Thymus (tissue), 11 donors: ENCODE data around the gene USP2. TPM values are rescaled to one million over a fixed set of nuclear protein-coding genes. Genes with fewer than 3 reads are reported as not detected.

ENCODE experiments used
- DNase-seq, 9 donors: peaks; one replicate each; pipeline ENCODE4 v3.0.0-alpha.2; 2013; ENCODE audit warnings: low spot score in 9 of 9, low read depth in 6 of 9, missing footprints in 1 of 9
- H3K27ac ChIP-seq, 2 donors: one replicate each; pipeline ENCODE4 v1.5.1; 2013; ENCODE audit warnings: control low read depth in 1 of 2, low read depth in 1 of 2, low read length in 1 of 2, mild to moderate bottlenecking in 1 of 2, moderate library complexity in 1 of 2
- H3K27me3 ChIP-seq, 2 donors: one replicate each; pipeline ENCODE4 v1.5.1; 2013; ENCODE audit warnings: low read length in 1 of 2; ENCODE audit not compliant: control insufficient read depth in 2 of 2, insufficient read depth in 1 of 2
- H3K36me3 ChIP-seq, 2 donors: one replicate each; pipeline ENCODE4 v1.5.1; 2013; ENCODE audit warnings: low read length in 1 of 2, mild to moderate bottlenecking in 1 of 2, moderate library complexity in 1 of 2; ENCODE audit not compliant: control insufficient read depth in 2 of 2, insufficient read depth in 2 of 2
- H3K4me1 ChIP-seq, 2 donors: one replicate each; pipeline ENCODE4 v1.5.1; 2013; ENCODE audit warnings: low read length in 2 of 2; ENCODE audit not compliant: control insufficient read depth in 2 of 2, insufficient read depth in 2 of 2
- H3K4me3 ChIP-seq, 2 donors: one replicate each; pipeline ENCODE4 v1.5.1; 2013; ENCODE audit warnings: low read length in 2 of 2, control low read depth in 1 of 2, mild to moderate bottlenecking in 1 of 2
- H3K9me3 ChIP-seq, 2 donors: one replicate each; pipeline ENCODE4 v1.5.1; 2013; ENCODE audit warnings: low read length in 1 of 2, mild to moderate bottlenecking in 1 of 2; ENCODE audit not compliant: control insufficient read depth in 2 of 2, insufficient read depth in 1 of 2
- WGBS: extraction: QIAGEN DNeasy Blood & Tissue Kit; methylation state at CpG from one replicate; pipeline ENCODE4 v1.1.7; 2013; 5-methylcytosine and 5-hydroxymethylcytosine counted together
- polyA plus RNA-seq: library from polyadenylated mRNA; stranded (reverse); fragments of 200-250 nt; gene quantifications from one replicate; pipeline ENCODE4 v1.2.3, GENCODE V29; 2013
- total RNA-seq: library from RNA; stranded (reverse); fragments of 120-200 nt; gene quantifications from one replicate; pipeline ENCODE4 v1.2.4, GENCODE V29; 2013
- donor health status: healthy.

Gene USP2
- total and polyA plus RNA-seq, 2 donors, result 0.19 to 1.2 TPM

- H3K27me3 ChIP-seq, result peaks cover under 1 to 40% of the 10 kb centered on the region in 2 donors
- 93% methylated on average over 8 of the region's 8 CpGs for WGBS
- H3K36me3 ChIP-seq, result no peaks in the 10 kb centered on the region
- peaks cover 0 to 8% of the 10 kb centered on the region in 2 donors for H3K4me1 ChIP-seq
- DNase-seq, result no peak
- H3K4me3 ChIP-seq, result no peak overlapping the region
- no peak overlapping the region for H3K27ac ChIP-seq
- H3K9me3 ChIP-seq, result no peaks in the 10 kb centered on the region
Measured at GRCh38 chr11:119370486-119371046, 10.9 kb downstream of the USP2 start.

- Histone ChIP-seq H3K9me3 (no peaks in the 10 kb centered on the region), H3K4me3 (no peak overlapping the region), H3K4me1 (peaks cover 0 to 10% of the 10 kb centered on the region in 2 donors), H3K27ac (no peak overlapping the region), H3K27me3 (peaks cover 13 to 52% of the 10 kb centered on the region in 2 donors), H3K36me3 (no peaks in the 10 kb centered on the region)
- DNase-seq, result no peak
- WGBS, result 95% methylated on average over 13 of the region's 13 CpGs
Measured at GRCh38 chr11:119369132-119369925, 12.2 kb downstream of the USP2 start.

DNA sequence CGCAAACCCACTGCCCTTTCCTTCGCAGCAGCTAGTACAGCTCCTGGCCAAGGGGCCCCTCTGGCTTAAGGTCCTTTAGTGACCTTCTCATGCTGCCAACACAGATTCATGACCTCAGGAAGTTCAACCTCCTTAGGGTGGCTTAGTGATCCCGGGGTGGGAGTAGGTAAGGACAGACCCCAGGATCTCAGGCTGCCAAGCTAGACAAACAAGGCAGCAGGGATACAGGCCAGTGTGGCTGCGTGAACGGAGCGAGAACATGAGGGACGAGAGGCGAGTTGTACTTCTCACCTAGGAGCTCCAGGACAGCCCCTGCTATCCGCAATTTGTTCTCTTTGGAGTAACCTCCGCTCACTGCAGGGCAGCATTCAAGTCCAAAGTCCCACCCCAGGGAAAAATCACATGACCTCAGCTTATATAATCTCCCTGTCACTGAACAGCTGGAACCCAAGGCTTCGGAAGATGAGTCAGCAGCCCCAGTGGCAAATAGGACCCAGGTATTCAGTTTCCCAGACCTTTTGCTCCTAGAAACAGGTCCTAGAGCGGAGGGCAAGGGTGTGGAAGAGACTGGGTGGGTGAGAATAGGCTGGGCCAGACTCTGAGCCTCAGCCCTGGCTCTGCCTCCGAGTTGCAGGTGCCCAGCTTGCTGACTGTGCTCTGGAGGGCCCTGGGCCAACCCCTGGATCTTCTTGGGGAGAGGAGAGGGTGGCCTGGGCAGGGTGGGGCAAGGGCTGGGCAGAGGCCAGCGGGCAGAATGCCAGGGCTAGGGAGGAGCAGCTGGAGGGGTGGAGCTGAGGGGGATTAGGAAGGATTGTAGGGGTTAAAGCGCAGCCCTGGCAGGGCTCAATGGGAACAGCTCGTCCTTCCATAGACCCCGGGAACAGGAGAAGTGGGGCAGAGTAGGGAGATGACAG lies 13.1 kb downstream of the USP2 start:
- H3K4me3 ChIP-seq, result no peak overlapping the region
- no peaks in the 10 kb centered on the region for H3K9me3 ChIP-seq
- H3K27me3 ChIP-seq, result peaks cover 21 to 61% of the 10 kb centered on the region in 2 donors
- DNase-seq, result no peak
- peaks cover 0 to 14% of the 10 kb centered on the region in 2 donors for H3K4me1 ChIP-seq
- no peaks in the 10 kb centered on the region for H3K36me3 ChIP-seq
- H3K27ac ChIP-seq, result no peak overlapping the region
- 84% methylated on average over 17 of the region's 17 CpGs for WGBS

DNA sequence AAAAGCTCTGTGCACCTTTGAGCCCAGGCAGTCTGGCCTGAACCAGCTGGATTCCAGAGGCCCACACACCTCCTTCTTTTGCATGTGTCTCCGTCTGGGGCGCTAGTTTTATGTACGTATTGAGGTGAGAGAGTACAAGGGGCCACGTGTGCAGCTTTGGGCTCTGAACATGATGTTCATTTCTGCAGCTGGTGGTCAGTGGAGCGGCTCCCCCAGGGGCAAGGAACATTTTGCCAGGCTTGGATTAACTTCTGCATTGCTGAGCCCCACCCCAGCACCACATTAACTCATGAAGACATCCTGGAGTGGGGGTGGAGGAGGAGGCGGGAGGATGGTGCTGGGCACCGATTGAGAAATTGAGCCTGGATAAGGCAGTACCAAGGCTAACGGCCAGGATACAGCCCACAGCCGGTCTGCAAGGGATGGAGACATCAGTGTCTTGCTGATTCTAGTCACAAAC lies 13.8 kb downstream of the USP2 start:
- Histone ChIP-seq H3K27ac (no peak overlapping the region), H3K4me1 (peaks cover 0 to 13% of the 10 kb centered on the region in 2 donors), H3K9me3 (no peaks in the 10 kb centered on the region), H3K27me3 (peaks cover 28 to 68% of the 10 kb centered on the region in 2 donors), H3K4me3 (no peak overlapping the region), H3K36me3 (no peaks in the 10 kb centered on the region)
- 96% methylated on average over 9 of the region's 9 CpGs for WGBS
- DNase-seq, result no peak

DNA sequence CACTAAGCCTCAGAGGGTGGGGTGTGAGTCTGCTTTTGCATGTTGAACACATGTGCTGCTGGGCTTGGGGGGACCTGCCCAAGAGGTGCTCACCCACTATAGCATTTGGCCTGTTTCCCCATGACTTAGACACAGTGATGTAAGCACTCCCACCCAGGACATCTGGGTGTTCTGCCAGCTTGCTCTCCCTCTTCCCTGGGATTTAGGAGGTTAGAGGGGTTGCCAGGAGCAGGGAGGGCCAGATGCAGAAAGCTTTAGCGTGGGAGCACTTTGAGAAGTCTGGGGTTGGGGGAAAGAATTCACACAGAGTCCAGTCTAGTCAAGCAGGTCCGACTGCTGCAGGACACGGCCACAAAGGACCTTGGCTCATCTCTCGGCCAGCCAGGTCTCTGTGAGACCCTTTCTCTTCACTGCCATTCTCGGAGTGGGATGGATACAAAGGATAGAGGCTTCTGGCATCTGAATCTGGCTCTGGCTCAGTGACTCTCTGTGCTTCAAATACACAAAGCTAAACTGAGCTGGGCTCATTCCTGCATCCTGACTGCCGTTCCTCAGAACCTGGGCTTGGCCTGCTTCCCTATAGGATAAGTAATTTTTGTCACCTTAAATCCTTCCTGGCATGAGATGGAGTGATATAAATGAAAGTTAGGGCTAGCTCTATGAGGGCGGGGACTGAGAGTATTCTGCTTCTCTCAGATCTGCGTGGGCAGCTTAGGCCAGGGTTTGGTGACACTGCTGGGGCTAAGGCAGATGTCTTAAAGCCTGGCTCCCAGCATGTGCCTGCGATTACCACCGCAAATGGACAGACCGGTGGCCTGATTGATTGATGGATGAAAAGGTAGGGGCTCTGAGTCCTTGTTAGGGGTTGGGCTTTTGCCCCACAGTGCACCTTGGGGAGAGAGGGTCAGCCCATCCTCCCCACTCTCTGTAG lies 14.5 kb downstream of the USP2 start:
- 95% methylated on average over 11 of the region's 11 CpGs for WGBS
- Histone ChIP-seq H3K27ac (no peak overlapping the region), H3K27me3 (peaks cover 35 to 75% of the 10 kb centered on the region in 2 donors), H3K4me3 (no peak overlapping the region), H3K9me3 (no peaks in the 10 kb centered on the region), H3K4me1 (peaks cover 0 to 16% of the 10 kb centered on the region in 2 donors), H3K36me3 (no peaks in the 10 kb centered on the region)
- no peak for DNase-seq

- 91% methylated on average over 6 of the region's 6 CpGs for WGBS
- H3K27me3 ChIP-seq, result peaks cover 37 to 82% of the 10 kb centered on the region in 2 donors
- no peaks in the 10 kb centered on the region for H3K9me3 ChIP-seq
- no peak for DNase-seq
- no peak overlapping the region for H3K4me3 ChIP-seq
- H3K27ac ChIP-seq, result no peak overlapping the region
- peaks cover 0 to 19% of the 10 kb centered on the region in 2 donors for H3K4me1 ChIP-seq
- H3K36me3 ChIP-seq, result no peaks in the 10 kb centered on the region
Measured at GRCh38 chr11:119365071-119365591, 16.4 kb downstream of the USP2 start.

DNA sequence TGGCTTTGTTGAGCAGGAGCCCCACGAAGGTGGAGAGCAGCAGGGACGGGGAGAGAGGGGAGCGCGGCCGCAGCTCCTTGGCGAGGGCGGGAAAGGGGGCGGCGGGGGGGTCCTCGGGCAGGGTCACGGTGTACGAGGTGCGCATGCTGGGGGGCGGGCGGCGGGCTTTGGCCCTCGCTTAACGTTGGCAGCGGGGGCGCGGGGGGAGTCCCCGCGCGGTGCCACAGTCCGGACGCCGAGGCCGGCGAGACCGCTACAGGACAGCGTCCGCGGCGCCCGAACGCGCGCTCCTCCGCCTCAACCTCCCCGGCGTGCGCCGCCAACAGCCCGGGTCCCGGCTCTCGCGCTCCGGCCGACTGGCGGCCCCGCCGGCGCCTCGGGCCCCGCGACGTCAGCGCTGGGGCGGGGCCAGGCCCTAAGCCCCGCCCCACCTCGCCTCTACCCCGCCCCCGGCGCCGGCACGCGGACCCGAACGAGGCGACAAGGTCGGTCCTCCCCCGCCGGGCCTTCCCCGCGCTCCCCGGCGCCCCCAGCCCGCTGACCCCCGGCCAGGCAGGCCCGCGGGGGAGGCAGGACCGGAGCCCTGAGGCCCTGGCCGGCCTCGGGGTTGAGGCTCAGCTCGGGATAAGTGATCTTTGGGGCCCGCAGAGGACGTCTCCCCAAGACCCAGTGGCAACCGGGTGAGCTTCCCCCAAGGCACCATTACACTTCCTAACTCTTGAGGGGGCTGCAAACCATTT lies 17.5 kb downstream of the USP2 start:
- WGBS, result 3% methylated on average over 87 of the region's 88 CpGs
- DNase-seq, result peak in 3 of 9 donors; percentile 28 to 53 (median 53)
- H3K36me3 ChIP-seq, result no peaks in the 10 kb centered on the region
- peaks cover 39 to 89% of the 10 kb centered on the region in 2 donors for H3K27me3 ChIP-seq
- H3K27ac ChIP-seq, result no peak overlapping the region
- H3K4me1 ChIP-seq, result peaks cover 0 to 19% of the 10 kb centered on the region in 2 donors
- H3K9me3 ChIP-seq, result no peaks in the 10 kb centered on the region
- H3K4me3 ChIP-seq, result peak overlapping the region in 1 of 2 donors; percentile 44
